K562 (cell line): Measurements from ENCODE around the gene SIRT4. TPM values are rescaled to one million over a fixed set of nuclear protein-coding genes. Genes with fewer than 3 reads are reported as not detected.

Experiments used
- ATF3 ChIP-seq, 2 experiments: fragments of 450-650 bp in 1 of 2; sonication (generic) in 1 of 2; formaldehyde crosslinking in 1 of 2; IDR thresholded peaks in 1 of 2; conservative IDR thresholded peaks in 1 of 2; 2 replicates each; pipeline versions ENCODE4 v1.6.1 to v1.8.1; 2016 to 2023; ENCODE audit warnings: mild to moderate bottlenecking in 2 of 2, moderate library complexity in 2 of 2, inconsistent platforms in 1 of 2, missing genetic modification reagents in 1 of 2
- CHD1 ChIP-seq: fragments of 200-600 bp; sonication (generic); IDR thresholded peaks from one replicate; pipeline ENCODE4 v1.6.1; 2012; ENCODE audit warnings: mild to moderate bottlenecking, moderate library complexity, low read length, inconsistent platforms
- COPS2 ChIP-seq: fragments of 450-650 bp; conservative IDR thresholded peaks from 2 replicates; pipeline ENCODE4 v1.6.1; 2016; ENCODE audit warnings: mild to moderate bottlenecking, moderate library complexity
- GATAD2A ChIP-seq: fragments of 450-650 bp; IDR thresholded peaks from 2 replicates; pipeline ENCODE4 v1.6.1; 2017
- GATAD2B ChIP-seq: fragments of 450-650 bp; IDR thresholded peaks from 2 replicates; pipeline ENCODE4 v1.6.1; 2017; ENCODE audit warnings: mild to moderate bottlenecking, borderline replicate concordance
- HMG20A ChIP-seq: fragments of 450-650 bp; formaldehyde crosslinking; conservative IDR thresholded peaks from 2 replicates; pipeline ENCODE4 v1.4.0; 2020; ENCODE audit warnings: mild to moderate bottlenecking, mixed read lengths
- NCOA1 ChIP-seq: fragments of 450-650 bp; IDR thresholded peaks from 2 replicates; pipeline ENCODE4 v1.6.1; 2016; ENCODE audit warnings: low read depth
- NFYB ChIP-seq: IDR thresholded peaks from 2 replicates; pipeline ENCODE4 v1.6.1; 2011; ENCODE audit warnings: mild to moderate bottlenecking, moderate library complexity; ENCODE audit not compliant: insufficient read length; ENCODE audit errors: extremely low read depth
- PHTF2 ChIP-seq: fragments of 250-450 bp; sonication (Bioruptor Pico); IDR thresholded peaks from 2 replicates; pipeline ENCODE4 v1.5.0; 2021; ENCODE audit warnings: mild to moderate bottlenecking
- POLR3G ChIP-seq: IDR thresholded peaks from 2 replicates; pipeline ENCODE4 v1.6.1; 2011; ENCODE audit not compliant: insufficient read length, insufficient replicate concordance; ENCODE audit errors: extremely low read depth
- RBM17 ChIP-seq: fragments of 200-400 bp; formaldehyde crosslinking; IDR thresholded peaks from 2 replicates; pipeline ENCODE4 v1.6.1; 2017; ENCODE audit warnings: low read depth, mild to moderate bottlenecking, low read length, borderline replicate concordance
- RFX1 ChIP-seq: fragments of 450-650 bp; IDR thresholded peaks from 2 replicates; pipeline ENCODE4 v1.6.1; 2016; ENCODE audit warnings: mild to moderate bottlenecking, moderate library complexity
- SIRT6 ChIP-seq: IDR thresholded peaks from one replicate; pipeline ENCODE4 v1.6.1; 2012; ENCODE audit warnings: low read depth, mild to moderate bottlenecking, control low read depth, inconsistent platforms, low read length, moderate library complexity
- SMAD1 ChIP-seq: fragments of 150-350 bp; IDR thresholded peaks from 2 replicates; pipeline ENCODE4 v1.6.1; 2014; ENCODE audit warnings: low read length, low read depth; ENCODE audit not compliant: partially characterized antibody
- TBP ChIP-seq: optimal IDR thresholded peaks from 2 replicates; pipeline ENCODE3; 2011; ENCODE audit warnings: low read depth, low read length, improper control_type of control experiment
- TCF7L2 ChIP-seq: fragments of 150-350 bp; IDR thresholded peaks from 2 replicates; pipeline ENCODE4 v1.6.1; 2016; ENCODE audit warnings: low read depth, mild to moderate bottlenecking, low read length, moderate library complexity
- ZBTB12 ChIP-seq: fragments of 250-450 bp; sonication (Bioruptor Pico); IDR thresholded peaks from 2 replicates; pipeline ENCODE4 v1.4.0; 2020
- ZKSCAN1 ChIP-seq: fragments of 150-350 bp; IDR thresholded peaks from 2 replicates; pipeline ENCODE4 v1.6.1; 2016; ENCODE audit warnings: low read depth, low read length
- ZNF699 ChIP-seq: fragments of 250-450 bp; sonication (Bioruptor Pico); IDR thresholded peaks from 2 replicates; pipeline ENCODE4 v1.8.0; 2021; ENCODE audit warnings: mild to moderate bottlenecking, moderate library complexity; ENCODE audit not compliant: insufficient replicate concordance
- ZNF740 ChIP-seq, 3 experiments: fragments of 200-800 bp in 1 of 3; sonication (Bioruptor generic) in 1 of 3; sonication (generic) in 1 of 3; formaldehyde crosslinking in 1 of 3; IDR thresholded peaks; 2 replicates each; pipeline versions ENCODE4 v1.6.1 to v1.8.0; 2016 to 2022; ENCODE audit warnings: mild to moderate bottlenecking in 2 of 3, missing compliant biosample characterization in 2 of 3, missing genetic modification characterization in 2 of 3, missing genetic modification reagents in 1 of 3
- polyA plus RNA-seq, 8 experiments: library from polyadenylated mRNA; depleted of rRNA in 4 of 8; stranded (reverse) in 5 of 8; unstranded in 3 of 8; fragments of >200 nt; fragmentation: Nextera tagmentation in 2 of 8; fragmentation: Illumina TruSeq in 1 of 8; extraction: Ambion mirVana in 2 of 8; extraction: Trizol in 1 of 8; gene quantifications; 2 replicates each; pipeline versions ENCODE4 v1.2.1 to v1.2.3, GENCODE V29; 2011 to 2014; ENCODE audit warnings: inconsistent platforms in 1 of 8, missing spikeins in 1 of 8
- total RNA-seq, 7 experiments: library from RNA; depleted of rRNA in 6 of 7; stranded (reverse); fragments of >200 nt in 6 of 7; fragmentation: Illumina TruSeq in 2 of 7; extraction: Trizol in 2 of 7; gene quantifications; 2 replicates each; pipeline versions ENCODE4 v1.2.1 to v1.2.3, GENCODE V29; 2011 to 2021; ENCODE audit warnings: low replicate concordance in 1 of 7
- TF ChIP-seq, protein P1 (sequence below): fragments of 200-800 bp; sonication (Bioruptor generic); IDR thresholded peaks from 2 replicates; pipeline ENCODE4 v1.6.1; 2017; ENCODE audit warnings: missing genetic modification characterization, missing compliant biosample characterization
- TF ChIP-seq, protein P2 (sequence below): sonication (generic); IDR thresholded peaks from 2 replicates; pipeline ENCODE4 v1.6.1; 2016

SIRT4 gene
- total and polyA plus RNA-seq, 9 of the 15 experiments (the other 6 are each of a cell fraction or from before 2014, with no cell fraction given), result 0.86 to 5.2 (median 2.4) TPM

DNA sequence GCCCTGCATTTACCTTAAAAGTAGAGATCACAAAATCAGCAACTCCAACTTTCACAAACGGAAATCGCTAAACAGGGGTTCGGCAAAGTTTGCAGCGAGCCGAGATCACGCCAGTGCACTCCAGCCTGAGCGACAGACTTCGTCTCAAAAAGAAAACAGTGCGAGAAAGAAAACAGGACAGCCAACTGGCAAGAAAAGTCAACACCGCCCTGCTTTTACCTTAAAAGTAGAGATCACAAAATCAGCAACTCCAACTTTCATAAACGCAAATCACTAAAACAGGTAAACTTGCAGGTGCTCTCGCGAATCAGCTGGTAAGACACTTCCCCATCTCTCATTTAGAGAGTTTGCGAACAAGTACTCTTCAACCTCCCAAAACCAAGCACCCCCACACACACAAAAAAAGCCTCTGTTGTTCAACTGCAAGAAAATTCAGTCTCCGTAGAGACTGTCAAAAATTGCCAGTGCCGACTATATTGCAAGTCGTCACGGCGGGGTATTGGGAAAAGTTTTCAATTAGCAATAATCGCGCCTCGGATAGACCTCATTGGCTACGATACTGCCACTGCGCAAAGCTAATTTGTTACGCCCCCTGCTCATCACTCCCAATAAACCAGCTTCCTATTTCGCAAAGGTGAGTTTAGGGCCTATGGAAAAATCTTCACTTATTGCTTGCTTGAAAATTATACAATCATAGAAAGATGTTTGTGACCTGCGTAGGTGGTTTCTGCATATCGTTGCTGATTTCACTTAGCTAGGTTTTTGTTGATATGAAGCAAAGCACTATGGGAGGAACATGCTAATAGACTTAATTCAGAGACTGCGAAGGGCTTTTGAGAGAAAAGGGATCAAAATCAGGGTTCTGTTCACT is 9.2 kb upstream of the SIRT4 start, which contains the start of gene RNU4-1 (continued):
- TF ChIP-seq NFYB (no peak), GATAD2A (peak; percentile 80; the same call in 1 of the 2 replicates), ZNF740 (CRISPR knock-in tag; IDR thresholded peaks at IDR 0.05) (peak; percentile 86), ZNF740 (tag; IDR thresholded peaks at IDR 0.05) (peak in 1 of 2 experiments; percentile 78; a peak in 2 of 4 replicates), POLR3G (no peak), TCF7L2 (no peak), ZNF699 (CRISPR knock-in tag) (no peak), PHTF2 (no peak), SIRT6 (no peak), HMG20A (CRISPR knock-in tag) (no peak), ZKSCAN1 (no peak), TBP (no peak), ZBTB12 (CRISPR knock-in tag) (no peak), NCOA1 (peak; percentile 58; the same call in 1 of the 2 replicates), SMAD1 (peak; percentile 99), CHD1 (no peak), COPS2 (no peak), GATAD2B (0 out of 2 replicates have a peak, but pooled peaks have one; percentile 64), RFX1 (peak; percentile 47), ATF3 (IDR thresholded peaks at IDR 0.05) (no peak; the same call in 1 of the 2 replicates), ATF3 (CRISPR knock-in tag; conservative IDR thresholded peaks at IDR 0.05) (peak; percentile 87), RBM17 (no peak)
- TF ChIP-seq, protein P1, sequence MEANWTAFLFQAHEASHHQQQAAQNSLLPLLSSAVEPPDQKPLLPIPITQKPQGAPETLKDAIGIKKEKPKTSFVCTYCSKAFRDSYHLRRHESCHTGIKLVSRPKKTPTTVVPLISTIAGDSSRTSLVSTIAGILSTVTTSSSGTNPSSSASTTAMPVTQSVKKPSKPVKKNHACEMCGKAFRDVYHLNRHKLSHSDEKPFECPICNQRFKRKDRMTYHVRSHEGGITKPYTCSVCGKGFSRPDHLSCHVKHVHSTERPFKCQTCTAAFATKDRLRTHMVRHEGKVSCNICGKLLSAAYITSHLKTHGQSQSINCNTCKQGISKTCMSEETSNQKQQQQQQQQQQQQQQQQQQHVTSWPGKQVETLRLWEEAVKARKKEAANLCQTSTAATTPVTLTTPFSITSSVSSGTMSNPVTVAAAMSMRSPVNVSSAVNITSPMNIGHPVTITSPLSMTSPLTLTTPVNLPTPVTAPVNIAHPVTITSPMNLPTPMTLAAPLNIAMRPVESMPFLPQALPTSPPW (CRISPR knock-in tag), result peak; percentile 53
- TF ChIP-seq, protein P2, sequence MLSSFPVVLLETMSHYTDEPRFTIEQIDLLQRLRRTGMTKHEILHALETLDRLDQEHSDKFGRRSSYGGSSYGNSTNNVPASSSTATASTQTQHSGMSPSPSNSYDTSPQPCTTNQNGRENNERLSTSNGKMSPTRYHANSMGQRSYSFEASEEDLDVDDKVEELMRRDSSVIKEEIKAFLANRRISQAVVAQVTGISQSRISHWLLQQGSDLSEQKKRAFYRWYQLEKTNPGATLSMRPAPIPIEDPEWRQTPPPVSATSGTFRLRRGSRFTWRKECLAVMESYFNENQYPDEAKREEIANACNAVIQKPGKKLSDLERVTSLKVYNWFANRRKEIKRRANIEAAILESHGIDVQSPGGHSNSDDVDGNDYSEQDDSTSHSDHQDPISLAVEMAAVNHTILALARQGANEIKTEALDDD, result peak; percentile 90
